ENCODE results near the gene RAPGEF6.

- no peak for TF ChIP-seq POLR2A (IDR thresholded peaks at IDR 0.05; ENCODE audit: low read length)
- TF ChIP-seq GATA1 (IDR thresholded peaks at IDR 0.05; ENCODE audit: low read depth, low read length): no peak
Observed at GRCh38 chr5:131514316-131515283, 120.4 kb downstream of the RAPGEF6 start.

Data from erythroblast (primary cell).